K562 (cell line): ENCODE measurements around the gene TLK2. TPM values are rescaled to one million over a fixed set of nuclear protein-coding genes. Genes with fewer than 3 reads are reported as not detected.

Experiments used
- ATAC-seq: fragments of 200-7000 bp; cut with Tn5 transposase; 3 replicates; pipeline ENCODE4 v1.9.1; 2020; ENCODE audit warnings: moderate library complexity
- BruUV-seq: library from RNA; stranded (reverse); fragments of 400-500 nt; replicated peaks from 2 replicates; lab custom pipeline; 2021; lab: Mats Ljungman, UMichigan
- CTCF ChIA-PET: fragments of 300-600 bp; formaldehyde crosslinking; extraction: SDS; loops from one replicate; lab custom pipeline; 2021; ENCODE audit warnings: low intra/inter-chr PET ratio; lab: Yijun Ruan, JAX
- POLR2A ChIA-PET: fragments of 300-600, 350-650 bp; sonication (Branson Sonifier 250); formaldehyde crosslinking; extraction: SDS; loops from one replicate; lab custom pipeline; 2021; ENCODE audit warnings: antibody characterized with exemption, inconsistent platforms; lab: Yijun Ruan, JAX
- DNase-seq, 4 experiments: peaks; one replicate each; pipeline versions ENCODE4 v3.0.0 to v3.0.0-alpha.2; 2011 to 2018; ENCODE audit warnings: low spot score in 3 of 4, mixed read lengths in 3 of 4; ENCODE audit errors: extremely low read depth in 1 of 4
- FAIRE-seq: peaks from 2 replicates; lab custom pipeline; 2011; peaks lifted over from hg19 to GRCh38; lab: Jason Lieb, UNC
- H2AFZ ChIP-seq: 2 replicates; pipeline ENCODE4 v1.6.0; 2011; ENCODE audit warnings: low read depth, low read length, control low read depth, inconsistent platforms
- H3K27ac ChIP-seq: fragments of 200-600 bp; 3 replicates; pipeline ENCODE4 v1.8.0; 2011; ENCODE audit warnings: low read depth, mild to moderate bottlenecking, control low read depth, inconsistent platforms, low read length, moderate library complexity, mixed read lengths; ENCODE audit errors: extremely low read depth
- H3K27me3 ChIP-seq, 2 experiments: fragments of 300-600 bp in 1 of 2; 2 replicates in 1 of 2; 3 replicates in 1 of 2; pipeline versions ENCODE4 v1.6.0 to v1.8.0; 2011; ENCODE audit warnings: inconsistent platforms in 2 of 2, low read length in 2 of 2, mild to moderate bottlenecking in 1 of 2, mixed read lengths in 1 of 2, moderate library complexity in 1 of 2; ENCODE audit not compliant: control insufficient read depth in 2 of 2, insufficient read depth in 2 of 2
- H3K36me3 ChIP-seq: fragments of 300-600 bp; 3 replicates; pipeline ENCODE4 v1.8.0; 2011; ENCODE audit warnings: mild to moderate bottlenecking, low read length, inconsistent platforms; ENCODE audit not compliant: control insufficient read depth, insufficient read depth
- H3K4me1 ChIP-seq, 2 experiments: fragments of 200-600 bp in 1 of 2; replicated peaks in 1 of 2; 2 replicates in 1 of 2; 3 replicates in 1 of 2; pipeline versions ENCODE4 v1.5.1 to v1.8.0; 2011; ENCODE audit warnings: inconsistent platforms in 2 of 2, low read length in 2 of 2, mild to moderate bottlenecking in 1 of 2, mixed read lengths in 1 of 2, moderate library complexity in 1 of 2; ENCODE audit not compliant: control insufficient read depth in 2 of 2, insufficient read depth in 2 of 2
- H3K4me2 ChIP-seq: 2 replicates; pipeline ENCODE4 v1.6.1; 2011; ENCODE audit warnings: low read length, control low read depth, inconsistent platforms, mixed read lengths; ENCODE audit not compliant: insufficient read depth
- H3K4me3 ChIP-seq: fragments of 200-600 bp; sonication (generic), shearing (Covaris generic); 2 replicates; pipeline ENCODE4 v1.5.1; 2016; ENCODE audit warnings: control low read depth, inconsistent platforms
- H3K79me2 ChIP-seq: fragments of 200-600 bp; 3 replicates; pipeline ENCODE4 v1.8.0; 2011; ENCODE audit warnings: low read length, inconsistent platforms; ENCODE audit not compliant: control insufficient read depth, insufficient read depth
- H3K9ac ChIP-seq, 2 experiments: 2 replicates each; pipeline versions ENCODE4 v1.6.0 to v1.6.1; 2011; ENCODE audit warnings: low read depth in 2 of 2, low read length in 2 of 2, control low read depth in 1 of 2, inconsistent platforms in 1 of 2, mild to moderate bottlenecking in 1 of 2, mixed read lengths in 1 of 2; ENCODE audit not compliant: insufficient read depth in 1 of 2
- H3K9me1 ChIP-seq: one replicate; pipeline ENCODE4 v1.6.0; 2011; ENCODE audit warnings: inconsistent platforms, mild to moderate bottlenecking, low read length, moderate library complexity; ENCODE audit not compliant: control insufficient read depth, insufficient read depth
- H3K9me3 ChIP-seq: replicated peaks from 2 replicates; pipeline ENCODE4 v1.5.1; 2011; ENCODE audit warnings: low read depth, low read length, inconsistent platforms; ENCODE audit not compliant: control insufficient read depth, insufficient read depth
- H4K20me1 ChIP-seq: replicated peaks from 2 replicates; pipeline ENCODE4 v1.6.1; 2011; ENCODE audit warnings: low read length, inconsistent platforms, mixed read lengths; ENCODE audit not compliant: control insufficient read depth, insufficient read depth
- BRF2 ChIP-seq: IDR thresholded peaks from 3 replicates; pipeline ENCODE4 v1.6.1; 2011; ENCODE audit warnings: borderline replicate concordance, mild to moderate bottlenecking; ENCODE audit not compliant: insufficient read length, insufficient read depth
- CCNT2 ChIP-seq: IDR thresholded peaks from 2 replicates; pipeline ENCODE4 v1.6.1; 2011; ENCODE audit warnings: borderline replicate concordance, low read depth, mild to moderate bottlenecking, moderate library complexity, mixed read lengths, low read length; ENCODE audit not compliant: insufficient read length; ENCODE audit errors: extremely low read depth
- E2F6 ChIP-seq, 2 experiments: IDR thresholded peaks; 2 replicates each; pipeline ENCODE4 v1.6.1; 2011; ENCODE audit warnings: borderline replicate concordance in 1 of 2, control low read depth in 1 of 2, low read depth in 1 of 2, low read length in 1 of 2, mild to moderate bottlenecking in 1 of 2, mixed read lengths in 1 of 2, moderate library complexity in 1 of 2; ENCODE audit not compliant: insufficient read depth in 1 of 2, insufficient read length in 1 of 2, poor library complexity in 1 of 2, severe bottlenecking in 1 of 2; ENCODE audit errors: extremely low read depth in 1 of 2
- FOS ChIP-seq: IDR thresholded peaks from 3 replicates; pipeline ENCODE4 v1.6.1; 2011; ENCODE audit not compliant: insufficient read length; ENCODE audit errors: extremely low read depth
- HEY1 ChIP-seq: fragments of 250-450 bp; sonication (Bioruptor Pico); IDR thresholded peaks from 2 replicates; pipeline ENCODE4 v1.5.0; 2020; ENCODE audit warnings: mild to moderate bottlenecking, moderate library complexity, borderline replicate concordance
- HOXB6 ChIP-seq: fragments of 250-450 bp; sonication (Bioruptor Pico); IDR thresholded peaks from 2 replicates; pipeline ENCODE4 v1.5.1; 2022; ENCODE audit warnings: mild to moderate bottlenecking, borderline replicate concordance
- NCOA6 ChIP-seq: fragments of 450-650 bp; IDR thresholded peaks from 2 replicates; pipeline ENCODE4 v1.6.1; 2017; ENCODE audit warnings: mild to moderate bottlenecking
- NFIC ChIP-seq: fragments of 450-650 bp; IDR thresholded peaks from 2 replicates; pipeline ENCODE4 v1.6.1; 2017; ENCODE audit warnings: mild to moderate bottlenecking, inconsistent platforms
- RAD21 ChIP-seq, 2 experiments: fragments of 250-450 bp in 1 of 2; fragments of 450-650 bp in 1 of 2; sonication (Bioruptor Pico) in 1 of 2; formaldehyde crosslinking in 1 of 2; IDR thresholded peaks in 1 of 2; conservative IDR thresholded peaks in 1 of 2; 2 replicates each; pipeline versions ENCODE4 v1.4.0 to v1.8.0; 2020 to 2022; ENCODE audit warnings: mild to moderate bottlenecking in 2 of 2, moderate library complexity in 1 of 2
- RBM15 ChIP-seq: fragments of 200-400 bp; formaldehyde crosslinking; IDR thresholded peaks from 2 replicates; pipeline ENCODE4 v1.6.1; 2018; ENCODE audit warnings: mild to moderate bottlenecking, low read length, moderate library complexity; ENCODE audit not compliant: insufficient read depth
- SMAD2 ChIP-seq: fragments of 150-350 bp; IDR thresholded peaks from 2 replicates; pipeline ENCODE4 v1.6.1; 2014; ENCODE audit warnings: low read depth, mild to moderate bottlenecking, low read length
- WGBS: fragments of 100-300 bp; shearing (Covaris generic); methylation state at CpG from one replicate; pipeline ENCODE4 v1.1.6; 2016; ENCODE audit warnings: low coverage, mixed read lengths; ENCODE audit not compliant: insufficient coverage; ENCODE audit errors: missing lambda C conversion rate; 5-methylcytosine and 5-hydroxymethylcytosine counted together
- in situ Hi-C: fragments of 300-500 bp; cut with MboI; formaldehyde crosslinking; loops from 4 replicates; pipeline ENCODE4 v1.15.0; 2018; ENCODE audit warnings: inconsistent platforms, mixed read lengths
- intact Hi-C: fragments of 100-400 bp; cut with micrococcal nuclease; formaldehyde crosslinking; loops from 2 replicates; pipeline ENCODE4 v1.14.2; 2022
- polyA plus RNA-seq, 8 experiments: library from polyadenylated mRNA; depleted of rRNA in 4 of 8; stranded (reverse) in 5 of 8; unstranded in 3 of 8; fragments of >200 nt; fragmentation: Nextera tagmentation in 2 of 8; fragmentation: Illumina TruSeq in 1 of 8; extraction: Ambion mirVana in 2 of 8; extraction: Trizol in 1 of 8; gene quantifications; 2 replicates each; pipeline versions ENCODE4 v1.2.1 to v1.2.3, GENCODE V29; 2011 to 2014; ENCODE audit warnings: inconsistent platforms in 1 of 8, missing spikeins in 1 of 8
- total RNA-seq, 7 experiments: library from RNA; depleted of rRNA in 6 of 7; stranded (reverse); fragments of >200 nt in 6 of 7; fragmentation: Illumina TruSeq in 2 of 7; extraction: Trizol in 2 of 7; gene quantifications; 2 replicates each; pipeline versions ENCODE4 v1.2.1 to v1.2.3, GENCODE V29; 2011 to 2021; ENCODE audit warnings: low replicate concordance in 1 of 7

TLK2 gene
- total and polyA plus RNA-seq, 9 of the 15 experiments (the other 6 are each of a cell fraction or from before 2014, with no cell fraction given), result 10.1 to 51.9 (median 32.4) TPM

GRCh38 chr17:62614142-62614541, 135.5 kb downstream of the TLK2 start:
- no peak overlapping the region for H2AFZ ChIP-seq
- no peak overlapping the region for H3K9ac ChIP-seq
- 72% methylated on average over 6 of the region's 6 CpGs for WGBS
- peaks cover 4% of the 10 kb centered on the region; the same call in 1 of the 2 replicates for H4K20me1 ChIP-seq
- ChIA-PET POLR2A (interaction anchor here (1.1 kb wide), 1 partner anchor 16 kb away, joined by 3 read pairs; no protein-coding TSS in a partner anchor), CTCF (no interaction called here)
- no peak for DNase-seq
- no peaks in the 10 kb centered on the region for H3K9me3 ChIP-seq
- no peaks in the 10 kb centered on the region for H3K27me3 ChIP-seq
- no TSS peak for BruUV-seq
- H3K4me3 ChIP-seq, result no peak overlapping the region
- no peaks in the 10 kb centered on the region for H3K79me2 ChIP-seq
- H3K27ac ChIP-seq, result no peak overlapping the region
- no peak for FAIRE-seq
- no peak overlapping the region for H3K4me2 ChIP-seq
- TF ChIP-seq RBM15, result no peak
- TF ChIP-seq FOS, result no peak
- TF ChIP-seq NCOA6, result no peak
- no peak for TF ChIP-seq E2F6 (IDR thresholded peaks at IDR 0.05; ENCODE audit: borderline replicate concordance in 1 of 2, extremely low read depth in 1 of 2, insufficient read depth in 1 of 2, insufficient read length in 1 of 2, low read depth in 1 of 2, low read length in 1 of 2, poor library complexity in 1 of 2, severe bottlenecking in 1 of 2)
- no peak for TF ChIP-seq CCNT2
- no peak for TF ChIP-seq RAD21 (CRISPR knock-in tag; conservative IDR thresholded peaks at IDR 0.05 in 1 of 2, IDR thresholded peaks at IDR 0.05 in 1 of 2)
- TF ChIP-seq NFIC, result no peak
- TF ChIP-seq BRF2, result no peak
- no peak for TF ChIP-seq SMAD2
- TF ChIP-seq HOXB6 (CRISPR knock-in tag), result no peak
- no peak for TF ChIP-seq HEY1 (CRISPR knock-in tag)
- ATAC-seq, result no peak
- H3K4me1 ChIP-seq, result no peaks in the 10 kb centered on the region; a peak in 1 of 5 replicates
- peaks cover 42% of the 10 kb centered on the region for H3K36me3 ChIP-seq
- H3K9me1 ChIP-seq, result no peaks in the 10 kb centered on the region
- intact Hi-C loops (no loop called here), in situ Hi-C loops (no loop called here)
